HG02571 (cell line): Measurements from ENCODE around the gene CNN2.

Experiments
- ATAC-seq: cut with Tn5 transposase; IDR thresholded peaks from one replicate; pipeline ENCODE4 v1.9.1; 2021; ENCODE audit warnings: mild to moderate bottlenecking, moderate library complexity; ENCODE audit not compliant: unreplicated experiment

The CNN2 gene

GRCh38 chr19:1026783-1027649 lies 608 bp downstream of the CNN2 start:
- ATAC-seq = no peak

- ATAC-seq = no peak
Measured at GRCh38 chr19:1027650-1028061, 1.2 kb downstream of the CNN2 start.

GRCh38 chr19:1028062-1028926 lies 1.9 kb downstream of the CNN2 start:
- ATAC-seq = no peak

GRCh38 chr19:1032264-1032867 lies 6.0 kb downstream of the CNN2 start:
- ATAC-seq = no peak

- ATAC-seq = no peak
Measured at GRCh38 chr19:1035998-1036621, 9.7 kb downstream of the CNN2 start.

- no peak for ATAC-seq
Measured at GRCh38 chr19:1037621-1038064, 11.2 kb downstream of the CNN2 start.

GRCh38 chr19:1038978-1039645 lies 12.7 kb downstream of the CNN2 start:
- ATAC-seq = no peak

GRCh38 chr19:1039646-1040475 lies 13.5 kb downstream of the CNN2 start, which contains the start of gene ABCA7:
Gene ABCA7 (plus strand): TSS chr19:1040107. CDS start chr19:1041362, 1,255 bp downstream.
- peak; percentile 70 for ATAC-seq

- ATAC-seq = peak; percentile 44
Measured at GRCh38 chr19:1040476-1041271, 14.3 kb downstream of the CNN2 start.

GRCh38 chr19:1041272-1041834 lies 14.9 kb downstream of the CNN2 start:
- no peak for ATAC-seq

GRCh38 chr19:1041835-1042685 lies 15.7 kb downstream of the CNN2 start:
- ATAC-seq = no peak

- ATAC-seq = no peak
Measured at GRCh38 chr19:1042689-1043511, 16.5 kb downstream of the CNN2 start.

GRCh38 chr19:1045247-1045603 lies 18.8 kb downstream of the CNN2 start:
- no peak for ATAC-seq

- ATAC-seq = no peak
Measured at GRCh38 chr19:1046117-1046626, 19.8 kb downstream of the CNN2 start.

GRCh38 chr19:1046836-1047695 lies 20.7 kb downstream of the CNN2 start:
- ATAC-seq = no peak
